Measurements from ENCODE around the gene OR4X2. TPM values are rescaled to one million over a fixed set of nuclear protein-coding genes. Genes with fewer than 3 reads are reported as not detected.

OR4X2 gene
- polyA plus RNA-seq, 3 donors = not detected

- H3K4me3 Mint-ChIP-seq = no peak overlapping the region
- Histone ChIP-seq H2AFZ (ENCODE audit: insufficient read depth, low read depth, low read length, poor library complexity, severe bottlenecking) (no peak overlapping the region), H3K79me2 (ENCODE audit: insufficient read depth, low read length) (no peaks in the 10 kb centered on the region), H3K4me1 (ENCODE audit: control insufficient read depth in 1 of 2, insufficient read depth in 2 of 2, low read length in 2 of 2) (no peaks in the 10 kb centered on the region), H3K36me3 (replicated peaks in 1 of 2; ENCODE audit: control insufficient read depth in 1 of 2, insufficient read depth in 2 of 2, low read length in 2 of 2) (no peaks in the 10 kb centered on the region), H3K27me3 (ENCODE audit: control insufficient read depth in 2 of 2, insufficient read depth in 2 of 2, low read length in 2 of 2) (no peaks in the 10 kb centered on the region), H3K9me3 (replicated peaks in 1 of 2; ENCODE audit: control insufficient read depth in 1 of 2, insufficient read depth in 1 of 2, low read length in 2 of 2) (peaks cover 8 to 9% of the 10 kb centered on the region in 2 donors), H3K4me3 (replicated peaks in 1 of 3; ENCODE audit: low read depth in 2 of 3, low read length in 3 of 3) (no peak overlapping the region), H3K9ac (ENCODE audit: insufficient read depth, low read length, poor library complexity, severe bottlenecking) (no peak overlapping the region), H3K27ac (ENCODE audit: low read depth in 1 of 2, low read length in 2 of 2) (no peak overlapping the region), H3K4me2 (replicated peaks; ENCODE audit: extremely low read depth, low read length, poor library complexity, severe bottlenecking) (no peak overlapping the region), H4K20me1 (ENCODE audit: insufficient read depth, low read length) (no peaks in the 10 kb centered on the region)
- H3K9me3 Mint-ChIP-seq = peaks cover 0 to 13% (median 6%) of the 10 kb centered on the region in 7 donors
- no peak overlapping the region for H3K27ac Mint-ChIP-seq
- TF ChIP-seq CTCF (IDR thresholded peaks at IDR 0.05) = no peak
- peaks cover 0 to 7% (median 1%) of the 10 kb centered on the region in 3 donors for H3K27me3 Mint-ChIP-seq (ENCODE audit: low read depth in 3 of 3)
- no peak for DNase-seq
- no peaks in the 10 kb centered on the region for H3K4me1 Mint-ChIP-seq
- WGBS (ENCODE audit: insufficient coverage) = no CpG with 5 or more reads among the region's 1 CpG
- intact Hi-C loops (cut with micrococcal nuclease) = no loop called here
- no peaks in the 10 kb centered on the region for H3K36me3 Mint-ChIP-seq
Measured at GRCh38 chr11:48248902-48249301, 4.0 kb downstream of the OR4X2 start.

- Histone ChIP-seq H3K27ac (ENCODE audit: low read depth in 1 of 2, low read length in 2 of 2) (no peak overlapping the region), H4K20me1 (ENCODE audit: insufficient read depth, low read length) (no peaks in the 10 kb centered on the region), H3K79me2 (ENCODE audit: insufficient read depth, low read length) (no peaks in the 10 kb centered on the region), H2AFZ (ENCODE audit: insufficient read depth, low read depth, low read length, poor library complexity, severe bottlenecking) (no peak overlapping the region), H3K36me3 (replicated peaks in 1 of 2; ENCODE audit: control insufficient read depth in 1 of 2, insufficient read depth in 2 of 2, low read length in 2 of 2) (no peaks in the 10 kb centered on the region), H3K9ac (ENCODE audit: insufficient read depth, low read length, poor library complexity, severe bottlenecking) (no peak overlapping the region), H3K9me3 (replicated peaks in 1 of 2; ENCODE audit: control insufficient read depth in 1 of 2, insufficient read depth in 1 of 2, low read length in 2 of 2) (no peaks in the 10 kb centered on the region), H3K4me3 (replicated peaks in 1 of 3; ENCODE audit: low read depth in 2 of 3, low read length in 3 of 3) (no peak overlapping the region), H3K4me1 (ENCODE audit: control insufficient read depth in 1 of 2, insufficient read depth in 2 of 2, low read length in 2 of 2) (no peaks in the 10 kb centered on the region), H3K27me3 (ENCODE audit: control insufficient read depth in 2 of 2, insufficient read depth in 2 of 2, low read length in 2 of 2) (peaks cover 0 to 3% of the 10 kb centered on the region in 2 donors), H3K4me2 (replicated peaks; ENCODE audit: extremely low read depth, low read length, poor library complexity, severe bottlenecking) (no peak overlapping the region)
- 86% methylated on average over 1 of the region's 2 CpGs for WGBS (ENCODE audit: insufficient coverage)
- no peak for TF ChIP-seq CTCF (IDR thresholded peaks at IDR 0.05)
- Mint-ChIP-seq H3K27ac (peak overlapping the region in 1 of 7 donors; percentile 57), H3K36me3 (no peaks in the 10 kb centered on the region), H3K9me3 (peaks cover 0 to 6% (median 0%) of the 10 kb centered on the region in 7 donors), H3K4me1 (no peaks in the 10 kb centered on the region), H3K27me3 (ENCODE audit: low read depth in 3 of 3) (peaks cover 0 to 2% (median 1%) of the 10 kb centered on the region in 3 donors), H3K4me3 (no peak overlapping the region)
- no peak for DNase-seq
- intact Hi-C loops (cut with micrococcal nuclease) = no loop called here
Measured at GRCh38 chr11:48261600-48261999, 16.7 kb downstream of the OR4X2 start.
